Superior temporal gyrus (tissue), 1 donor: ENCODE measurements around the gene STK32B.
"Not testable (repeated sequence)": the region's sequence is repeated elsewhere in the genome, so short reads cannot be mapped to it uniquely, and the experiment has no call there.

Experiments used
- DNase-seq: peaks from one replicate; pipeline ENCODE4 v3.0.0-alpha.2; 2016; ENCODE audit errors: extremely low spot score

STK32B gene

GRCh38 chr4:5206016-5206790 lies 154.9 kb downstream of the STK32B start:
- DNase-seq, result peak; percentile 91

DNA sequence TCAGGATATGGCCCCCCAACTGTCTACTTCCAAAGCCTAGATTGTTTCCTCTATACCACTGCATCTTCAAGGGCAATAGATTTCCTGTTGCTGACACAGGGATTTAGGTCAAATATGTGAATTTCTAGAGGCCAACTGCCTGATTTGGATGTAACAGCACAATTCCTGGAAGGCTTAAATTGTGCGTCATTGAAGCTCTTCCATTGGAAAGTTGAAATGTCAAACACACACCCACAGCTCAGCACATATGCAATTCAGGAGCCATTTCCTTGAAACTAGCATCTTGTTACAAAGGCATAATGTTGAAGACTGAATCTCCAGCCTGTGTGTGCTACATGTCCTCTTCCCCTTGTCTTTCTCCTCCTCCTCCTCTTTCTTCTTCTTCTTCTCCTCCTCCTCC lies 158.6 kb downstream of the STK32B start:
- DNase-seq, result no peak

DNA sequence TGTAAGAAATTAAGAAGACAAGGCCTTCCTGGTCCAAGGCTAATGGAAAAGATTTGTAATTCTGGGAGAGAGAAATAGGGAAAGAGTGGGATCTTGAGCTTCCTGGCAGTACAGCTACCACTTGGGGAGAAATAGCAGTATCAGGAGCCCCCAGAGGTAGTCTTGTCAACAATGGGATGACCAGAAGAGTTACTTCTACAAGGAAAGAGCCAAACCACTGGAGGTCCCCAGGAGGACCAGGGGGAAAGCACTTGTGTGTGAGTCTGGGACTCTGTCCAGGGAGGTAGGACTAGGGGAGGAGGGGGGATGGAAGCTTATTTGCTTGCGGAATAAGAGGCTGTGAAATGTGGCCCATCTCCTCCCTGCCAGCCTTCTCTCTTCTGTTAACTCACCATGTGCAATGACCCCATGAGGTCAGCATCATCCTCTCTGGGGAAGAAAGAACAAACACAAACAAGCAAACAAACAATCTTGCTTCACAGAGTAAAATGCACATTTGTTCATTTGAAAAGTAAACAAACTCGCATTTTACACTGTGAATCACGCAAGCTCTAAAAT lies 160.1 kb downstream of the STK32B start:
- no peak for DNase-seq

- no peak for DNase-seq
These were observed 161.2 kb downstream of the STK32B start for GRCh38 chr4:5212255-5213013.

DNA sequence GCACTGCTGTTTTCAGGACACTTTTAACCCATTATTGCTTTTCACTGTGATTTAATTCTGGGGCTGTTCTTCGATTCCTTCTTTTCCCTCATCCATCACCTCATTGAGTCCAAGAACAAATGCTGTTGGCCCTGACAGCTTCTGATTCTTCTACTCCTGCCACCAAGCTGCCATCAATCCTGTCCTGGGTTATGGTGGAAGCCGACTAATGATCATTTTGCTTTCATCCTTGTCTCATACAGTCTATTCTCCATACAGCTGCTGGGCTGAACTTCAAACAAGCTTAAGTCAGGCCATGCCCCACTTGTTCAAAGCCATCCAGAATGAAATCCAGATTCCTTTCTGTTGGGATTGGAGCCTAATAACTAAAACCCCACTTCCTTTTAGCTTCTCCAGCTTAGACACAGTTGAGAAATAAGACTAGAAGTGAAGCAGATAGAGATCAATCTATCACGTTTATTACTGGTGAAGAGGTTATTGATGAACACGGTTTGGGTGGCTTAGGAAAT lies 161.9 kb downstream of the STK32B start:
- DNase-seq, result no peak

DNA sequence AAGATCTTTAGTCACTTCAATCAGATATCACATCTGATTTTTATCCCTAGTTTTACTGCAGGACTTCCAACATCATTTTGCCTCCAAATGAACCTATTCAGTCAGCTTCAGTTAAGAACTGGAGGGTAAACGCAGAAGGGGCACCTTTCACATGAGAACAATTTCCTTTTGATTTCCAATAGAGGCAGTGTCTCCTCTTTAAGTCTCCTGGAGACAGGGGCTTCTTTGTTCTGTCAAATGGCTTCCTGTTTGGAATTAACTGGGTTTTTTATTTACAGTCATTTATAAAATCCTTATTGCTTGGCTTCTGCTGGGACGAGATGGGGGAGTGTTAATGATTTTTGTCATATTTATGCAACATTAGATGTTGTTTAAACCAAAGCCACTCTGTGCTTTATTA lies 164.0 kb downstream of the STK32B start:
- DNase-seq, result no peak

GRCh38 chr4:5217421-5217820 lies 166.1 kb downstream of the STK32B start:
- DNase-seq, result no peak

DNA sequence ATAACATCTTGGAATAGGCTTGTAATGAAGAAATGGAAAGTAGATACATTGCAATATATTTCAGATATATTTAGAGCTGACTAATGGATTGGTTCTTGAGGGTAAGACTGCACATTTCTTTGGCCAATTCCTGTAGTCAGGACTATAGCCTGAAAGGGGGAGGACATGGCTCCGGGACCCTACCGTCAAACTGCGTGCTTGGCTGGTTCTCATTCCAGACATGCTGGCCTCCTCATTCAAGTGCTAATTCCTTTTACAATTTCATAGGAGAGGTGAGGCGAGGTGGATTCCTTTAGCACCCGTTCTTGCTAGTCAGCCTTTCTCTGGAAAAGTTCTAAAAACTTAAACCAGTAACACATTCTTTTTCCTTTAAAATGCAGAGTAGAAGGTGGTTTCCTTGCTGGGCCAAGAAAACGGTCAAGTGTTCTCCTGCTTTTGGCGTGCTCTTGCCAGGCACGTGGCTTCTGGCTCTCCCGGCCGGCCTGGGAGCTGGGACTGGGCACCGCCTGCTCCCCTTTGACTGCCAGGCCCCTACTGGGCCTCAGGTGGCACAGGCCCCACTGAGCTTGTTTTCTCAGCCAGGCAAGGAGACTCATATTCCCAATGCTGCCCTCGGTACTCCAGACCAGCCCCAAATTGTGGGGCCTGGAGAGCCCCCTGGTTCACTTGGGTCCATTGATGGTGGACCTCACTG lies 167.2 kb downstream of the STK32B start:
- DNase-seq, result no peak

- DNase-seq, result no peak
These were observed 168.7 kb downstream of the STK32B start for GRCh38 chr4:5220028-5220427.

DNA sequence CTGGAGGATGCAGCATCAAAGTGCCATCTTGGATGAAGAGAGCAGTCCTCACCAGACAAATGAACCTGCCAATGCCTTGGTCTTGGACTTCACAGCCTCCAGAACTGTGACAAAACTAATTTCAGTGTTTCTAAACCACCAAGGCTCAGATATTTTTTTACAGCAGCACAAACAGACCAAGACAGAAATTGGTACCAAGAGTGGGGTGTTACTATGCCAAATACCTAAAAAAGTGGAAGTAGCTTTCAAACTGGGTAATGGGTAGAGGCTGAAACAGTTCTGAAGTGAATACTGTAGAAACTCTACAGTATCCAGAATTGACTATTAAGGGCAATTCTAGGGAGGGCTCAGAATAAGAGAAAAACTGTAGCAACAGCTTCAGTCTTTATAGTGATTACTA lies 170.8 kb downstream of the STK32B start:
- DNase-seq, result no peak

GRCh38 chr4:5222951-5223350 lies 171.7 kb downstream of the STK32B start:
- DNase-seq, result no peak

DNA sequence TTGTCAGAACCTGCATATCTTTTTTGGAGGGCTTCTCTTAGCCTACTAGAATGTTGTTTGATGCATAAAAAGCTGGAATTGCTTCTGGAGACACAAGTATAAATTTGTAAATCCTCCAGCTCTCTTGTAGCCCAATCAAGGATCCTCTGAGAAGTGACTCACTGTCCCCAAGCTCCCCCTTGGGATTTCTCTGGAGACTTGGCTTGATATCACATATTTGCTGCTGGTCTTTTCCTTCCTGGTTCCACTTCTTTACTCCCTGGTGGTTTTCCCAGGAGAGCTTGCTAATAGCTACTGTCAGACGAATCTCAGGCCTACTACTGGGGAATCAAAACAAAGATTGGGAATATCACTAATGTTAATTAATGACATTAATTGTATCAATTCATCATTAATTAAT lies 173.1 kb downstream of the STK32B start:
- DNase-seq, result no peak

DNA sequence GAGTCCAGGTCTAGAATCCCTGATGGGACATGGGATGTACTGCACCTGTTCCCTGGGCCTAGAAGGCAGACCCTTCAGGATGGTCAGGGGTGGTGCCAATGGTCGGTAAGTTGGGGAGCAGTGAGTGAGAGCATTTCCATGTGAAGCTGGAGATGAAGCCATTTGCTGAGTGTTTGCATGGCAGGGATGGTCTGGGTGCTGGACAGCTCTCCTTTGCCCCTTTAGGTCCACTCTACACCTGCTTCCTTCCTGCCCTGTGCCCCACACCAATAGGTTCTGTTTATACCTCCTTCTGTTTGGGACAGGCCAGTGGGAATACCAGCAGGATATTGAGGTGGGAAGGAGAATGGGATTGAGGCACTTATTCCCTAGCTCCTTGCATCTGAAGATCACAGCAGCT lies 181.3 kb downstream of the STK32B start:
- DNase-seq, result no peak

DNA sequence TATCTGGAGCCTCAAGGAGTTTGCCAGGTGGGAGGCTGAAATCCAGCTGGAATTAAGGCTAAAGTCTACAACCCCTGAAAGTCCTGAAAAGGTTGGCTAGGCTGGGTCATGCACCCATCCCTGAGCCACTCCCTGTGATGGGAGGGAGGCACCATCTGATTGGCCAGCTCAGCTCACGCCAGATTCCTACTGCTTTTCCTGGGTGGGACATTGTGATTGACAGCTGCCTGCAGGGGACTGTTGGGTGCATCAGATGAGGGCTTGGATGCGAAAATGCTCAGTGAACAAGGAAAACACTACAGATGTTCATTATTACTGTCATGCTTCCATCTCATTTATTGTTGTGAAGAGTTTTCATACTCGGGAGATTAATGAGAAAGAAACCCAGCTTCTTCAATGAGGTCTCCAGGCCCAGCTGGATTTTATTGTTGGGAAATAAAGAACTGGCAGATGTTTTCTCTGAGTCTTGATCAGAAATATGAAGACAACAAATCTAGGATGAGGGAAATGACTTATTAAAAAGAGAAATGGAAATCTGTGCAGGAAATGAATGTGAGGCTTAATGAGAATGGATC lies 185.9 kb downstream of the STK32B start:
- no peak for DNase-seq

- DNase-seq, result no peak
These were observed 186.9 kb downstream of the STK32B start for GRCh38 chr4:5238173-5238572.

GRCh38 chr4:5247061-5247460 lies 195.8 kb downstream of the STK32B start:
- DNase-seq, result not testable (repeated sequence)

DNA sequence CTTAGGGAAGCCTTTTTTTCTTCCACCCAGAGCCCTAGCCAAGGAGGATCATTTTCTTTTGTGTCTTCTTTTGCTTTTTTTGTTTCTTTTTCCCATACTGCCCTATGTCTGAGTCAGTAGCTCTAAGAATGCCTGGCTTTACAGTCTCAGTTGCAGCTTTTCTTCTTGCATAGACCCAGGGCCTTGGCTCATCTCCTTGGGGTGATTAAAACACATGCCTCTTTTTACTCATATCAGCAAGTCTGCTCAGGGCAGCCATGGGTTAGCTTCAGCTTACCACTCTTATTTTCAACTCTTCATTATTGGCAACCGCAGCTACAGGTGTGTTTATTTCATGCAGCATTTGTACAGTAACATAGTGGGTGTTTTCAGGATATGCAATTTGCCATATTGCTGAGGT lies 196.5 kb downstream of the STK32B start:
- DNase-seq, result no peak

- no peak for DNase-seq
These were observed 198.4 kb downstream of the STK32B start for GRCh38 chr4:5249727-5250126.

GRCh38 chr4:5250536-5250935 lies 199.3 kb downstream of the STK32B start:
- not testable (repeated sequence) for DNase-seq

GRCh38 chr4:5256421-5256820 lies 205.1 kb downstream of the STK32B start:
- no peak for DNase-seq

GRCh38 chr4:5257086-5257485 lies 205.8 kb downstream of the STK32B start:
- DNase-seq, result no peak

- DNase-seq, result no peak
These were observed 208.2 kb downstream of the STK32B start for GRCh38 chr4:5259471-5259870.
